ENCODE data around the gene SH3PXD2A.

SH3PXD2A gene

DNA sequence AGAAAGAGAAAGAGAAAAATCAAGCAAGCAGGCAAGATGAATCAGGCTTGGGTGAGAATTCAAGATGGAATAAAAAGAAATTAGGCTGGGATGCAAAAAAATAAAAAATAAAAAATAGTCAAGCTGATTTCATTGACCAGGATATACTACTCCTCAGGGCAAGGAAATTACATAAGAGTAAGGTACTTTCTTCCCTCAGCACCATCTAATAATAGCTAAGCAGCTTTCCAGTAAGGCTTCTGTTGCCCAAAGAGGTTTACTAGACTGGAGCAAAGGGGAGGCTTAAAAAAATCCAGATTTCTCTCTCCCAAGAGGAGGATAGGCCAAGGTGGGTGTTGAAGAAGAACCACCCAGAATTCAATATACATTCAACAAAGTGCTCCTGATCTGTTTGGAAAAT lies 268.3 kb downstream of the SH3PXD2A start:
- Histone ChIP-seq H3K27ac (no peak overlapping the region), H3K4me2 (no peak overlapping the region)
- TF ChIP-seq, protein P1, sequence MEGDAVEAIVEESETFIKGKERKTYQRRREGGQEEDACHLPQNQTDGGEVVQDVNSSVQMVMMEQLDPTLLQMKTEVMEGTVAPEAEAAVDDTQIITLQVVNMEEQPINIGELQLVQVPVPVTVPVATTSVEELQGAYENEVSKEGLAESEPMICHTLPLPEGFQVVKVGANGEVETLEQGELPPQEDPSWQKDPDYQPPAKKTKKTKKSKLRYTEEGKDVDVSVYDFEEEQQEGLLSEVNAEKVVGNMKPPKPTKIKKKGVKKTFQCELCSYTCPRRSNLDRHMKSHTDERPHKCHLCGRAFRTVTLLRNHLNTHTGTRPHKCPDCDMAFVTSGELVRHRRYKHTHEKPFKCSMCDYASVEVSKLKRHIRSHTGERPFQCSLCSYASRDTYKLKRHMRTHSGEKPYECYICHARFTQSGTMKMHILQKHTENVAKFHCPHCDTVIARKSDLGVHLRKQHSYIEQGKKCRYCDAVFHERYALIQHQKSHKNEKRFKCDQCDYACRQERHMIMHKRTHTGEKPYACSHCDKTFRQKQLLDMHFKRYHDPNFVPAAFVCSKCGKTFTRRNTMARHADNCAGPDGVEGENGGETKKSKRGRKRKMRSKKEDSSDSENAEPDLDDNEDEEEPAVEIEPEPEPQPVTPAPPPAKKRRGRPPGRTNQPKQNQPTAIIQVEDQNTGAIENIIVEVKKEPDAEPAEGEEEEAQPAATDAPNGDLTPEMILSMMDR (conservative IDR thresholded peaks at IDR 0.05; ENCODE audit: low read depth, low read length), result no peak

DNA sequence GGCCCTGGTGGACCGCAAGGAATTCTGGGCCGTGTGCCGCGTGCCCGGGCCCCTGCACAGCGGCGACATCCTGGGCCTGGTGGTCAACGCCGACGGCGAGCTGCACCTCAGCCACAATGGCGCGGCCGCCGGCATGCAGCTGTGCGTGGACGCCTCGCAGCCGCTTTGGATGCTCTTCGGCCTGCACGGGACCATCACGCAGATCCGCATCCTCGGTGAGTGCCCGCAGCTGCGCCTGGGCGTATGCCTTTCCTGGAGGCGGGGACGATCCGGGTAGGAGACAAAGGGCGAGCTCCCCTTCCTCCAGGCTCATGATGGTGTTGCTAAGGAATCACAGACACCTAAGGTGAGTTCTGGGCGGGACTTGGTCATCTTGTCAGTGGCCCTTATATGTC lies 270.4 kb downstream of the SH3PXD2A start:
- H3K27me3 ChIP-seq (ENCODE audit: insufficient read depth, low read depth), result no peaks in the 10 kb centered on the region
- H3K27ac ChIP-seq, result no peak overlapping the region
- H3K36me3 ChIP-seq (ENCODE audit: insufficient read depth), result no peaks in the 10 kb centered on the region
- no peak overlapping the region for H3K4me2 ChIP-seq
- H3K4me3 ChIP-seq (IDR thresholded peaks at IDR 0.05; ENCODE audit: insufficient read depth, low read depth, low read length), result no peak overlapping the region
- no peaks in the 10 kb centered on the region for H3K4me1 ChIP-seq (ENCODE audit: low read depth, poor library complexity, severe bottlenecking)
- TF ChIP-seq, protein P1 (conservative IDR thresholded peaks at IDR 0.05; ENCODE audit: low read depth, low read length), result no peak
- H4K20me1 ChIP-seq (ENCODE audit: insufficient read depth), result no peaks in the 10 kb centered on the region
- H2AFZ ChIP-seq (ENCODE audit: low read depth), result no peak overlapping the region
- no peaks in the 10 kb centered on the region for H3K79me2 ChIP-seq (ENCODE audit: insufficient read depth, low read depth)
- H3K9ac ChIP-seq, result no peak overlapping the region

More for the DNA sequence above, 268.3 kb downstream of the SH3PXD2A start:
- H2AFZ ChIP-seq (ENCODE audit: low read depth), result no peak overlapping the region
- H4K20me1 ChIP-seq (ENCODE audit: insufficient read depth), result no peaks in the 10 kb centered on the region
- no peaks in the 10 kb centered on the region for H3K79me2 ChIP-seq (ENCODE audit: insufficient read depth, low read depth)
- H3K27me3 ChIP-seq (ENCODE audit: insufficient read depth, low read depth), result no peaks in the 10 kb centered on the region
- H3K9ac ChIP-seq, result no peak overlapping the region
- no peaks in the 10 kb centered on the region for H3K36me3 ChIP-seq (ENCODE audit: insufficient read depth)
- no peak overlapping the region for H3K4me3 ChIP-seq (IDR thresholded peaks at IDR 0.05; ENCODE audit: insufficient read depth, low read depth, low read length)
- no peaks in the 10 kb centered on the region for H3K4me1 ChIP-seq (ENCODE audit: low read depth, poor library complexity, severe bottlenecking)

DNA sequence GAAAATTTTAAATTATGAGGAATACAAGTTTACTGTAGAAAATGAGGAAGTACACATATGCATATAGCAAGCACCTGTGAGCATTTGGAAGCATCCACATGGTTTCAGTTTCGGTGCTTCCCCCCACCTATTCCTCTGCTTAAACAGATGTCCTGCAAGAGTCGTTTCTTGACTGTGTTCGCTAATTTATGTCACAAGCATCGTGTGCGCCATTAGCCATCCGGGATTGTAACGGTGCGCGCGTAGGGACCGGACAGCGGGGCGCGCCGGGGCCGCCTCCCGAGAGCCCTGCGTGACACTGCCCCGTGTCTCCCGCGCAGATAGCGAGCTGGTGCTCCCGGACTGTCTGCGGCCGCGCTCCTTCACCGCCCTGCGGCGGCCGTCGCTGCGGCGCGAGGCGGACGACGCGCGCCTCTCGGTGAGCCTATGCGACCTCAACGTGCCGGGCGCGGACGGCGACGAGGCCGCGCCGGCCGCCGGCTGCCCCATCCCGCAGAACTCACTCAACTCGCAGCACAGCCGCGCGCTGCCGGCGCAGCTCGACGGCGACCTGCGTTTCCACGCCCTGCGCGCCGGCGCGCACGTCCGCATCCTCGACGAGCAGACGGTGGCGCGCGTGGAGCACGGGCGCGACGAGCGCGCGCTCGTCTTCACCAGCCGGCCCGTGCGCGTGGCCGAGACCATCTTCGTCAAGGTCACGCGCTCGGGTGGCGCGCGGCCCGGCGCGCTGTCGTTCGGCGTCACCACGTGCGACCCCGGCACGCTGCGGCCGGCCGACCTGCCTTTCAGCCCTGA lies 271.0 kb downstream of the SH3PXD2A start:
- no peak overlapping the region for H3K27ac ChIP-seq
- H3K79me2 ChIP-seq (ENCODE audit: insufficient read depth, low read depth), result no peaks in the 10 kb centered on the region
- H3K27me3 ChIP-seq (ENCODE audit: insufficient read depth, low read depth), result no peaks in the 10 kb centered on the region
- no peaks in the 10 kb centered on the region for H4K20me1 ChIP-seq (ENCODE audit: insufficient read depth)
- no peak overlapping the region for H2AFZ ChIP-seq (ENCODE audit: low read depth)
- TF ChIP-seq, protein P1 (conservative IDR thresholded peaks at IDR 0.05; ENCODE audit: low read depth, low read length), result no peak
- H3K9ac ChIP-seq, result no peak overlapping the region
- no peaks in the 10 kb centered on the region for H3K4me1 ChIP-seq (ENCODE audit: low read depth, poor library complexity, severe bottlenecking)
- no peak overlapping the region for H3K4me2 ChIP-seq
- H3K36me3 ChIP-seq (ENCODE audit: insufficient read depth), result no peaks in the 10 kb centered on the region
- no peak overlapping the region for H3K4me3 ChIP-seq (IDR thresholded peaks at IDR 0.05; ENCODE audit: insufficient read depth, low read depth, low read length)

DNA sequence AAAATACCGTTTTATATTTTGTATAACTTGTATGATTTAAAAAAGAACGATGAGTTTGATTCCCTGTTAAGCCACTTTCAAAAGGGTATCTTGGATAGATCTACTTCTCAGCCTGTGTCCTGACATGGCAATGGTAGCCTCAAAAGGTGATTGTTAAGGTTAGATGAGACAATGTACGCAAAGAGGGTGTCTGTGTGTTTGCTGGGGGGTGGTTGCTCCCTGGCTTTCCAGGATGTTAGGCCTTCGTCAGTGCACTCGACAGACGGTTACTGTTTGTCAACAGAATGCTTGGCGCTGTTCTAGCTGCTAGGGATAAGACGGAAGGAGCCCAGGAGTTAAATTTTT lies 271.5 kb downstream of the SH3PXD2A start:
- Histone ChIP-seq H3K27me3 (ENCODE audit: insufficient read depth, low read depth) (no peaks in the 10 kb centered on the region), H3K9ac (no peak overlapping the region), H3K4me3 (IDR thresholded peaks at IDR 0.05; ENCODE audit: insufficient read depth, low read depth, low read length) (no peak overlapping the region), H3K36me3 (ENCODE audit: insufficient read depth) (no peaks in the 10 kb centered on the region), H3K79me2 (ENCODE audit: insufficient read depth, low read depth) (no peaks in the 10 kb centered on the region), H3K4me1 (ENCODE audit: low read depth, poor library complexity, severe bottlenecking) (no peaks in the 10 kb centered on the region), H3K27ac (no peak overlapping the region), H4K20me1 (ENCODE audit: insufficient read depth) (no peaks in the 10 kb centered on the region), H3K4me2 (no peak overlapping the region), H2AFZ (ENCODE audit: low read depth) (no peak overlapping the region)
- TF ChIP-seq, protein P1 (conservative IDR thresholded peaks at IDR 0.05; ENCODE audit: low read depth, low read length), result no peak

All from KMS-11 (cell line).